Upper lobe of right lung (tissue), 1 donor: Measurements from ENCODE around the gene CRHR2. TPM values are rescaled to one million over a fixed set of nuclear protein-coding genes. Genes with fewer than 3 reads are reported as not detected.

Source experiments
- ATAC-seq: fragments of 200-7000 bp; cut with Tn5 transposase; one replicate; pipeline ENCODE4 v1.9.1; 2020; ENCODE audit warnings: mild to moderate bottlenecking, moderate library complexity
- DNase-seq: peaks from one replicate; pipeline ENCODE4 v3.0.0-alpha.2; 2020
- H3K27ac ChIP-seq: fragments of 200-600 bp; one replicate; pipeline ENCODE4 v1.8.0; 2022
- H3K27me3 ChIP-seq: fragments of 200-600 bp; one replicate; pipeline ENCODE4 v1.8.0; 2022; ENCODE audit warnings: mild to moderate bottlenecking
- H3K36me3 ChIP-seq: fragments of 200-600 bp; one replicate; pipeline ENCODE4 v1.8.0; 2022
- H3K4me1 ChIP-seq: fragments of 200-600 bp; one replicate; pipeline ENCODE4 v1.8.0; 2022
- H3K4me3 ChIP-seq: fragments of 200-600 bp; one replicate; pipeline ENCODE4 v1.8.0; 2022; ENCODE audit warnings: mild to moderate bottlenecking
- H3K9me3 ChIP-seq: fragments of 200-600 bp; one replicate; pipeline ENCODE4 v1.8.0; 2022
- intact Hi-C: fragments of 100-400 bp; cut with DNase I; formaldehyde crosslinking; loops from one replicate; pipeline ENCODE4 v1.11.0; 2022
- total RNA-seq: library from RNA; stranded (reverse); fragmentation: NEBNext Ultra II Directional; extraction: Animal tissue kit (Norgen Biotek cat#: 25700); gene quantifications from one replicate; pipeline ENCODE4 v1.2.1, GENCODE V29; 2021
- TF ChIP-seq, protein P1 (sequence below): fragments of 200-600 bp; IDR thresholded peaks from one replicate; pipeline ENCODE4 v1.8.0; 2022; ENCODE audit warnings: antibody characterized with exemption
- donor health status: DM: no; HTN: yes; CAD: no; lungs with severe emphysema.

CRHR2 gene
- total RNA-seq, 1 donor from 2014 or later = not detected

DNA sequence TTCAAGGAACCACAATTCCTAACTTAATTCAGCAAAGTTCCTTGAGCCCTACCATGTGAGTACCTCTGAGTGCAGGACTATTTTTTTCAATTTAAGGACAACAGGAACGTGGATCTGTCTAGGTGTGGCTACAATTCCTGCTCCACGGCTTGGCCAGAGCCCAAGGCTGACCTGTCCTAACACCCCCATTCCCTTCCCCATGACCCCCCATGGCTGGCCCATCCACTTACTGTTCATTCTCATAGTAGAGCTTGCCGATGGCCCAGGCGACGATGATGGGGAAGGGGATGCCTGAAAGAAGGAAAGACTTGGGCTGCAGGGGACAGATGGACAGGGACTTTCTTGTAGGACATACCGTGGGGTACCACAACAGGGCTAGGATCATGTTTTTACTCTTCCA lies 20.3 kb downstream of the CRHR2 start:
- Histone ChIP-seq H3K36me3 (no peaks in the 10 kb centered on the region), H3K4me1 (no peaks in the 10 kb centered on the region), H3K4me3 (no peak overlapping the region), H3K9me3 (no peaks in the 10 kb centered on the region), H3K27me3 (no peaks in the 10 kb centered on the region), H3K27ac (no peak overlapping the region)
- ATAC-seq (no peak), DNase-seq (no peak)
- intact Hi-C loops = no loop called here
- TF ChIP-seq, protein P1, sequence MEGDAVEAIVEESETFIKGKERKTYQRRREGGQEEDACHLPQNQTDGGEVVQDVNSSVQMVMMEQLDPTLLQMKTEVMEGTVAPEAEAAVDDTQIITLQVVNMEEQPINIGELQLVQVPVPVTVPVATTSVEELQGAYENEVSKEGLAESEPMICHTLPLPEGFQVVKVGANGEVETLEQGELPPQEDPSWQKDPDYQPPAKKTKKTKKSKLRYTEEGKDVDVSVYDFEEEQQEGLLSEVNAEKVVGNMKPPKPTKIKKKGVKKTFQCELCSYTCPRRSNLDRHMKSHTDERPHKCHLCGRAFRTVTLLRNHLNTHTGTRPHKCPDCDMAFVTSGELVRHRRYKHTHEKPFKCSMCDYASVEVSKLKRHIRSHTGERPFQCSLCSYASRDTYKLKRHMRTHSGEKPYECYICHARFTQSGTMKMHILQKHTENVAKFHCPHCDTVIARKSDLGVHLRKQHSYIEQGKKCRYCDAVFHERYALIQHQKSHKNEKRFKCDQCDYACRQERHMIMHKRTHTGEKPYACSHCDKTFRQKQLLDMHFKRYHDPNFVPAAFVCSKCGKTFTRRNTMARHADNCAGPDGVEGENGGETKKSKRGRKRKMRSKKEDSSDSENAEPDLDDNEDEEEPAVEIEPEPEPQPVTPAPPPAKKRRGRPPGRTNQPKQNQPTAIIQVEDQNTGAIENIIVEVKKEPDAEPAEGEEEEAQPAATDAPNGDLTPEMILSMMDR = no peak

DNA sequence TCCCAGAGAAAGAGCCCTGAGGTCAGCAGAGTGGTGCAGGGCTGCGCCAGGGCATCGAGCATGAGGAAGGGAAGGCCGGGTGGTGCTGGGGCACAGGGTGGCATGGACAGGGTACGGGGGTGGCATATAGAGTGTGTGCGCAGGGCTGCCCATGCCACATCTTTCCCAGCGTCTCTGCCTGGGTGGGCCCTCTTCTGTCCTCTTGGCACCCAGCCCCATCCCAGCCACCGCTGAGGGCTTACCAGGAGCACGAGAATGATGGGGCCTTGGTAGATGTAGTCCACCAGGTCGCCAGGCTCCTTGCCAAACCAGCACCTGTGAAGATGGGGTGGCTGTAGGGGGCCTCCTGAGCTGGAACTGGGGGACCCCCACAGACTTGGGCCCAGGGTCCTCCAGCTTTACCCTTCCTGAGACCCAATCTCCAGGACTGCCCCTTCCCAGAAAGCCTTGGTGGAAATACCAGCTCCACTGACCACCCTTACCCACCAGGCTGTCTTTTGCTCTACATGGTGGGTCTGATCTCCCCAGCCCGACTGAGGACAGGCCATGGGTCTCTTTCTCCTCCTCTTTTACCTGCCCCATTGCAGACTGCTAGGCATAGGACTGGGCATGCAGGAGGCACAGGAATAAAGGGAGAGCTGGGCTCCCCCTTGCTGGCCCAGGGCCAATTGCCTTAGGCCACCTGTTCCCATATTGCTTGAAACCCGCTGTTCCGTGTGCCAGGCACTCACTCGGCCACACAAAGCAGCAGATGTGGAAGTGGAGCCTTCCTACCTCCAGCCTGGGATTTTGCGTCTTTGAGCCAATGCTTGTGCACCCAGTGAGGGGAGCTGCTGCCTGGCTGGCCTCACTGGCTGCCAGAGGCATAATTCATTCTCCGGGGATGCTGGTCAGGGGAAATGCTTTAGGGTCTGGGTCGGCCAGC lies 21.7 kb downstream of the CRHR2 start:
- Histone ChIP-seq H3K27me3 (no peaks in the 10 kb centered on the region), H3K4me3 (no peak overlapping the region), H3K9me3 (no peaks in the 10 kb centered on the region), H3K36me3 (no peaks in the 10 kb centered on the region), H3K4me1 (no peaks in the 10 kb centered on the region), H3K27ac (no peak overlapping the region)
- ATAC-seq (no peak), DNase-seq (no peak)
- intact Hi-C loops = no loop called here
- TF ChIP-seq, protein P1 = no peak

GRCh38 chr7:30659312-30659711 lies 22.9 kb downstream of the CRHR2 start:
- TF ChIP-seq, protein P1 = no peak
- H3K4me3 ChIP-seq = no peak overlapping the region
- H3K27ac ChIP-seq = no peak overlapping the region
- H3K4me1 ChIP-seq = no peaks in the 10 kb centered on the region
- ATAC-seq (no peak), DNase-seq (peak; percentile 42)
- intact Hi-C loops = no loop called here
- no peaks in the 10 kb centered on the region for H3K27me3 ChIP-seq
- H3K9me3 ChIP-seq = no peaks in the 10 kb centered on the region
- no peaks in the 10 kb centered on the region for H3K36me3 ChIP-seq

DNA sequence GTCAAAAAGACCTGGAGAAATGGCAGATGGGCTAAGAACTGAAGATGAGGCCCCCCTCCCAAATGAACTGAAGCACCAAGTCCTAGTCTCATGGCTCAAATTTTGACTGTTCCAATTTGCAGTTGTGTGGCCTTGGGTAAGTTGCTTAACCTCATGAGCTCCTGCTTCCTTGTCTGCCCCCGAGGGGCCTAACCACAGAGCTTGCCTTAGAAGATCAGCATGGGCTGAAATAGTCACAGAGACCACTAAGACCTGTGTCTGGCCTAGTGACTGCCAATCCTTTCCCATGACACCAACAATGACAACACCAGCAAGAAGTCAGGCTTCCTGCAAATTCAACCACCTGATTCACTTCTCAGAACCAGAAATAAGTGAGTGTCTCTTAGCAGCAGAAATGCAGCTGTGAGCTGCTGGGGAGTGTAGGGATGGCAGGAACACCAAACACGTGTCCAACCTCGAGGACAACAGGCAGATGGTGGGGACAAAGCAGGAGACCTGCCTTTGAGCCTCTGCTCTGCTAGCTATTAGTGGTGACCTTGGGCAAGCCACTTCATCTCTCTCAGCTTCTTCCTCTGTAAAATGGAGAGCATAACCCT lies 23.7 kb downstream of the CRHR2 start:
- H3K27me3 ChIP-seq = no peaks in the 10 kb centered on the region
- H3K9me3 ChIP-seq = no peaks in the 10 kb centered on the region
- no peak overlapping the region for H3K4me3 ChIP-seq
- H3K4me1 ChIP-seq = no peaks in the 10 kb centered on the region
- ATAC-seq (no peak), DNase-seq (no peak)
- H3K27ac ChIP-seq = no peak overlapping the region
- intact Hi-C loops = no loop called here
- TF ChIP-seq, protein P1 = no peak
- H3K36me3 ChIP-seq = no peaks in the 10 kb centered on the region

DNA sequence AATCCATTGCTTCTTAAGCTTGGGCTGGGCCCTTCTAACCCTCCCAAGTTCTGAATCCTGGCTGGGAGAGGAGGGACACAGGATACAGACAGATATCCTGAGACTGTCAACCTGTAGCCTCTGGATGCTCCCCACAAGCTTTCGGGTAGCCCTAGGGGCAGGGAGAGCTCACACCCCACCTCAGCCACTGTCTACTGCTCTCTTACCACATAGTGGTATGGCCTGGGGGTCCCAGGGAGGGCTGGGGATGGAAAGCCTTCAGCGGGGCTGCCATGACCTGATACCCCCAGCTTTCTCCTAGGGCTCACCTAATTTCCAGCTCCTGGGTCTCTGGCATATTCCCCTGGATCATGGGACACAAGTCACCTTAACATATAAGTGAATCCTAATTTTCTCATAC lies 25.1 kb downstream of the CRHR2 start:
- no peaks in the 10 kb centered on the region for H3K4me1 ChIP-seq
- H3K27me3 ChIP-seq = no peaks in the 10 kb centered on the region
- TF ChIP-seq, protein P1 = no peak
- no peak overlapping the region for H3K27ac ChIP-seq
- no peak overlapping the region for H3K4me3 ChIP-seq
- H3K36me3 ChIP-seq = no peaks in the 10 kb centered on the region
- intact Hi-C loops = no loop called here
- no peaks in the 10 kb centered on the region for H3K9me3 ChIP-seq
- ATAC-seq (no peak), DNase-seq (peak; percentile 26)
